Stimulated activated CD8-positive, alpha-beta memory T cell treated with anti-CD3 and anti-CD28 coated beads, Interleukin-12 subunit alpha, Interleukin-12 subunit beta, amount 100 ng/mL, for 24 hours (primary cell): Measurements from ENCODE around the gene CENPC.
"Not testable (repeated sequence)": the region's sequence is repeated elsewhere in the genome, so short reads cannot be mapped to it uniquely, and the experiment has no call there.

Experiments used
- DNase-seq: peaks from one replicate; pipeline ENCODE4 v3.0.0-alpha.2; 2020; ENCODE audit errors: extremely low read depth

The CENPC gene

GRCh38 chr4:67475155-67475554 lies 70.1 kb downstream of the CENPC start:
- no peak for DNase-seq

GRCh38 chr4:67470871-67471270 lies 74.4 kb downstream of the CENPC start:
- no peak for DNase-seq

- no peak for DNase-seq
Measured at GRCh38 chr4:67468830-67469229, 76.5 kb downstream of the CENPC start.

GRCh38 chr4:67466751-67467150 lies 78.6 kb downstream of the CENPC start:
- no peak for DNase-seq

GRCh38 chr4:67465763-67466052 lies 79.6 kb downstream of the CENPC start:
- DNase-seq, result no peak

GRCh38 chr4:67465032-67465762 lies 80.1 kb downstream of the CENPC start:
- no peak for DNase-seq

- DNase-seq, result no peak
Measured at GRCh38 chr4:67460574-67460973, 84.7 kb downstream of the CENPC start.

GRCh38 chr4:67459164-67459563 lies 86.1 kb downstream of the CENPC start:
- DNase-seq, result no peak

GRCh38 chr4:67456577-67457196 lies 88.6 kb downstream of the CENPC start:
- no peak for DNase-seq

GRCh38 chr4:67452846-67453205 lies 92.5 kb downstream of the CENPC start:
- DNase-seq, result not testable (repeated sequence)

GRCh38 chr4:67452100-67452845 lies 93.0 kb downstream of the CENPC start:
- no peak for DNase-seq

- DNase-seq, result no peak
Measured at GRCh38 chr4:67451464-67451863, 93.8 kb downstream of the CENPC start.

- no peak for DNase-seq
Measured at GRCh38 chr4:67448621-67449020, 96.7 kb downstream of the CENPC start.

GRCh38 chr4:67447873-67448272 lies 97.4 kb downstream of the CENPC start:
- DNase-seq, result no peak

GRCh38 chr4:67446811-67447210 lies 98.5 kb downstream of the CENPC start:
- no peak for DNase-seq

- DNase-seq, result not testable (repeated sequence)
Measured at GRCh38 chr4:67445881-67446280, 99.4 kb downstream of the CENPC start.

GRCh38 chr4:67438975-67439374 lies 106.3 kb downstream of the CENPC start:
- DNase-seq, result no peak

- DNase-seq, result no peak
Measured at GRCh38 chr4:67437974-67438713, 107.2 kb downstream of the CENPC start.

GRCh38 chr4:67436742-67437141 lies 108.6 kb downstream of the CENPC start:
- no peak for DNase-seq

- DNase-seq, result no peak
Measured at GRCh38 chr4:67430989-67431388, 114.3 kb downstream of the CENPC start.

- DNase-seq, result no peak
Measured at GRCh38 chr4:67428819-67429218, 116.5 kb downstream of the CENPC start.
